ENCODE data around the gene ALOX5AP. TPM values are rescaled to one million over a fixed set of nuclear protein-coding genes. Genes with fewer than 3 reads are reported as not detected.

The ALOX5AP gene
- total RNA-seq, 3 donors from 2014 or later (not counting 1 experiment from before 2014, with no cell fraction given) = 83.9 to 150 (median 114) TPM

DNA sequence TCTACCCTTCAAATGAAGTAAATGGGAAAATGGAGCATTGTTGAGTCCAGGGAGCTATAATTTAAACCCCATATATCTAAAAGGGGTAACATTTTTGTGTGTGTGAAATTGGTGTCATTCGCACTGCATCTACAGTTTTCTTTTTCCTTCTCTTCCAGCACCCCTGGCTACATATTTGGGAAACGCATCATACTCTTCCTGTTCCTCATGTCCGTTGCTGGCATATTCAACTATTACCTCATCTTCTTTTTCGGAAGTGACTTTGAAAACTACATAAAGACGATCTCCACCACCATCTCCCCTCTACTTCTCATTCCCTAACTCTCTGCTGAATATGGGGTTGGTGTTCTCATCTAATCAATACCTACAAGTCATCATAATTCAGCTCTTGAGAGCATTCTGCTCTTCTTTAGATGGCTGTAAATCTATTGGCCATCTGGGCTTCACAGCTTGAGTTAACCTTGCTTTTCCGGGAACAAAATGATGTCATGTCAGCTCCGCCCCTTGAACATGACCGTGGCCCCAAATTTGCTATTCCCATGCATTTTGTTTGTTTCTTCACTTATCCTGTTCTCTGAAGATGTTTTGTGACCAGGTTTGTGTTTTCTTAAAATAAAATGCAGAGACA lies 28.6 kb downstream of the ALOX5AP start:
- H3K4me3 Mint-ChIP-seq = no peak overlapping the region
- H3K27ac Mint-ChIP-seq = peak overlapping the region in 1 of 2 donors; percentile 29
- H3K27me3 Mint-ChIP-seq (ENCODE audit: low read depth in 2 of 2) = no peaks in the 10 kb centered on the region
- ATAC-seq (no peak), DNase-seq (no peak)
- peaks cover 20% of the 10 kb centered on the region for H3K36me3 ChIP-seq (ENCODE audit: control insufficient read depth, insufficient read depth, low read length)
- H3K27me3 ChIP-seq (ENCODE audit: control insufficient read depth, insufficient read depth, low read length) = no peaks in the 10 kb centered on the region
- H3K4me1 ChIP-seq (ENCODE audit: control insufficient read depth, insufficient read depth, low read length) = peaks cover 8% of the 10 kb centered on the region
- no peak overlapping the region for H3K27ac ChIP-seq (ENCODE audit: low read length)
- no peaks in the 10 kb centered on the region for H3K9me3 ChIP-seq (ENCODE audit: control insufficient read depth, insufficient read depth, low read length)
- intact Hi-C loops (cut with micrococcal nuclease) = no loop called here
- no peaks in the 10 kb centered on the region for H3K9me3 Mint-ChIP-seq
- TF ChIP-seq, protein P1, sequence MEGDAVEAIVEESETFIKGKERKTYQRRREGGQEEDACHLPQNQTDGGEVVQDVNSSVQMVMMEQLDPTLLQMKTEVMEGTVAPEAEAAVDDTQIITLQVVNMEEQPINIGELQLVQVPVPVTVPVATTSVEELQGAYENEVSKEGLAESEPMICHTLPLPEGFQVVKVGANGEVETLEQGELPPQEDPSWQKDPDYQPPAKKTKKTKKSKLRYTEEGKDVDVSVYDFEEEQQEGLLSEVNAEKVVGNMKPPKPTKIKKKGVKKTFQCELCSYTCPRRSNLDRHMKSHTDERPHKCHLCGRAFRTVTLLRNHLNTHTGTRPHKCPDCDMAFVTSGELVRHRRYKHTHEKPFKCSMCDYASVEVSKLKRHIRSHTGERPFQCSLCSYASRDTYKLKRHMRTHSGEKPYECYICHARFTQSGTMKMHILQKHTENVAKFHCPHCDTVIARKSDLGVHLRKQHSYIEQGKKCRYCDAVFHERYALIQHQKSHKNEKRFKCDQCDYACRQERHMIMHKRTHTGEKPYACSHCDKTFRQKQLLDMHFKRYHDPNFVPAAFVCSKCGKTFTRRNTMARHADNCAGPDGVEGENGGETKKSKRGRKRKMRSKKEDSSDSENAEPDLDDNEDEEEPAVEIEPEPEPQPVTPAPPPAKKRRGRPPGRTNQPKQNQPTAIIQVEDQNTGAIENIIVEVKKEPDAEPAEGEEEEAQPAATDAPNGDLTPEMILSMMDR (IDR thresholded peaks at IDR 0.05) = no peak
- peaks cover 43 to 46% of the 10 kb centered on the region in 2 donors for H3K4me1 Mint-ChIP-seq
- H3K36me3 Mint-ChIP-seq = peaks cover 22% of the 10 kb centered on the region
- WGBS (ENCODE audit: insufficient coverage) = 93% methylated on average over 7 of the region's 8 CpGs
- no peak overlapping the region for H3K4me3 ChIP-seq (ENCODE audit: low read length)

- intact Hi-C loops (cut with micrococcal nuclease) = no loop called here
- no peak overlapping the region for H3K4me3 ChIP-seq (ENCODE audit: low read length)
- Mint-ChIP-seq H3K36me3 (peaks cover 13% of the 10 kb centered on the region), H3K9me3 (no peaks in the 10 kb centered on the region), H3K27me3 (ENCODE audit: low read depth in 2 of 2) (no peaks in the 10 kb centered on the region), H3K27ac (peak overlapping the region; percentile 81 to 82), H3K4me3 (no peak overlapping the region), H3K4me1 (peaks cover 44% of the 10 kb centered on the region in 2 donors)
- DNase-seq = no peak
- ATAC-seq = no peak
- H3K27me3 ChIP-seq (ENCODE audit: control insufficient read depth, insufficient read depth, low read length) = no peaks in the 10 kb centered on the region
- no peaks in the 10 kb centered on the region for H3K9me3 ChIP-seq (ENCODE audit: control insufficient read depth, insufficient read depth, low read length)
- WGBS (ENCODE audit: insufficient coverage) = 94% methylated on average over 2 of the region's 2 CpGs
- H3K4me1 ChIP-seq (ENCODE audit: control insufficient read depth, insufficient read depth, low read length) = peaks cover 8% of the 10 kb centered on the region
- H3K36me3 ChIP-seq (ENCODE audit: control insufficient read depth, insufficient read depth, low read length) = peaks cover 15% of the 10 kb centered on the region
- TF ChIP-seq, protein P1 (IDR thresholded peaks at IDR 0.05) = no peak
- H3K27ac ChIP-seq (ENCODE audit: low read length) = no peak overlapping the region
These were observed 30.9 kb downstream of the ALOX5AP start for GRCh38 chr13:30766231-30766630.

DNA sequence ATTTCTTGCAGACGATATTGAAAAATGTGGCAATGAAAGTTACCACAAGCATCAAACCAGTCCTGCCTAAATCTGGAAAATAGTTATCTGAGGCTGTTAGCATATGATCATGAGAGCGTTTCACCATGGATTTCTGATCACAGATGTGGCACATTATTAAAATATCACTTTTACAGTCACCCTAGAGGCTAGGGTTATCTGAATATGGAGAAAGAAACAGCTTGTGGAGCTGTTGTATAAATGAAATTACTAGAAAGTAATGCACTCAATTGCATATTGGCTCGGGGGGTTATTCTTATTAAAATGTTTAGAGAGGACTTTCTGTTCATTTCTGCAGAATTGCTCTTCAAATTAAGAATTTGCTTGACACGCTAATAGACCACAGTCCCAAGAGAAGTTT lies 35.6 kb downstream of the ALOX5AP start:
- peaks cover 5% of the 10 kb centered on the region for H3K9me3 ChIP-seq (ENCODE audit: control insufficient read depth, insufficient read depth, low read length)
- TF ChIP-seq, protein P1 (IDR thresholded peaks at IDR 0.05) = no peak
- intact Hi-C loops (cut with micrococcal nuclease) = no loop called here
- H3K4me1 ChIP-seq (ENCODE audit: control insufficient read depth, insufficient read depth, low read length) = peaks cover 26% of the 10 kb centered on the region
- no peak for ATAC-seq
- no peak for DNase-seq
- H3K4me3 ChIP-seq (ENCODE audit: low read length) = no peak overlapping the region
- no peak overlapping the region for H3K27ac Mint-ChIP-seq
- peaks cover 59 to 69% of the 10 kb centered on the region in 2 donors for H3K4me1 Mint-ChIP-seq
- H3K36me3 Mint-ChIP-seq = no peaks in the 10 kb centered on the region
- H3K27me3 Mint-ChIP-seq (ENCODE audit: low read depth in 2 of 2) = no peaks in the 10 kb centered on the region
- H3K27me3 ChIP-seq (ENCODE audit: control insufficient read depth, insufficient read depth, low read length) = no peaks in the 10 kb centered on the region
- H3K36me3 ChIP-seq (ENCODE audit: control insufficient read depth, insufficient read depth, low read length) = no peaks in the 10 kb centered on the region
- H3K9me3 Mint-ChIP-seq = peaks cover 0 to 2% of the 10 kb centered on the region in 2 donors
- 92% methylated on average over 3 of the region's 4 CpGs for WGBS (ENCODE audit: insufficient coverage)
- no peak overlapping the region for H3K27ac ChIP-seq (ENCODE audit: low read length)
- H3K4me3 Mint-ChIP-seq = no peak overlapping the region

- ATAC-seq (no peak), DNase-seq (no peak)
- Histone ChIP-seq H3K27me3 (ENCODE audit: control insufficient read depth, insufficient read depth, low read length) (no peaks in the 10 kb centered on the region), H3K4me1 (ENCODE audit: control insufficient read depth, insufficient read depth, low read length) (peaks cover 18% of the 10 kb centered on the region), H3K27ac (ENCODE audit: low read length) (peak overlapping the region; percentile 64), H3K4me3 (ENCODE audit: low read length) (no peak overlapping the region), H3K36me3 (ENCODE audit: control insufficient read depth, insufficient read depth, low read length) (no peaks in the 10 kb centered on the region), H3K9me3 (ENCODE audit: control insufficient read depth, insufficient read depth, low read length) (peaks cover 5% of the 10 kb centered on the region)
- peak overlapping the region; percentile 85 to 92 for H3K27ac Mint-ChIP-seq
- H3K36me3 Mint-ChIP-seq = peaks cover 6% of the 10 kb centered on the region
- H3K4me1 Mint-ChIP-seq = peaks cover 39 to 48% of the 10 kb centered on the region in 2 donors
- H3K27me3 Mint-ChIP-seq (ENCODE audit: low read depth in 2 of 2) = no peaks in the 10 kb centered on the region
- peak overlapping the region; percentile 75 for H3K4me3 Mint-ChIP-seq
- intact Hi-C loops (cut with micrococcal nuclease) = no loop called here
- TF ChIP-seq, protein P1 (IDR thresholded peaks at IDR 0.05) = no peak
- H3K9me3 Mint-ChIP-seq = peaks cover 0 to 2% of the 10 kb centered on the region in 2 donors
These were observed 38.2 kb downstream of the ALOX5AP start for GRCh38 chr13:30773561-30773960.

Data from natural killer cell (primary cell).